ENCODE data around the gene PCNX3.

- TF ChIP-seq, protein P1, sequence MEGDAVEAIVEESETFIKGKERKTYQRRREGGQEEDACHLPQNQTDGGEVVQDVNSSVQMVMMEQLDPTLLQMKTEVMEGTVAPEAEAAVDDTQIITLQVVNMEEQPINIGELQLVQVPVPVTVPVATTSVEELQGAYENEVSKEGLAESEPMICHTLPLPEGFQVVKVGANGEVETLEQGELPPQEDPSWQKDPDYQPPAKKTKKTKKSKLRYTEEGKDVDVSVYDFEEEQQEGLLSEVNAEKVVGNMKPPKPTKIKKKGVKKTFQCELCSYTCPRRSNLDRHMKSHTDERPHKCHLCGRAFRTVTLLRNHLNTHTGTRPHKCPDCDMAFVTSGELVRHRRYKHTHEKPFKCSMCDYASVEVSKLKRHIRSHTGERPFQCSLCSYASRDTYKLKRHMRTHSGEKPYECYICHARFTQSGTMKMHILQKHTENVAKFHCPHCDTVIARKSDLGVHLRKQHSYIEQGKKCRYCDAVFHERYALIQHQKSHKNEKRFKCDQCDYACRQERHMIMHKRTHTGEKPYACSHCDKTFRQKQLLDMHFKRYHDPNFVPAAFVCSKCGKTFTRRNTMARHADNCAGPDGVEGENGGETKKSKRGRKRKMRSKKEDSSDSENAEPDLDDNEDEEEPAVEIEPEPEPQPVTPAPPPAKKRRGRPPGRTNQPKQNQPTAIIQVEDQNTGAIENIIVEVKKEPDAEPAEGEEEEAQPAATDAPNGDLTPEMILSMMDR (IDR thresholded peaks at IDR 0.05): no peak
- TF ChIP-seq POLR2A (IDR thresholded peaks at IDR 0.05): no peak
Observed at GRCh38 chr11:65617136-65617850, 1.7 kb downstream of the PCNX3 start.
